COLO829 (cell line): ENCODE data around the gene MYH9.
"Not testable (repeated sequence)": the region's sequence is repeated elsewhere in the genome, so short reads cannot be mapped to it uniquely, and the experiment has no call there.

Experiments
- DNase-seq: peaks from one replicate; pipeline ENCODE4 v3.0.0; 2012; ENCODE audit warnings: low spot score

Gene MYH9

GRCh38 chr22:36291831-36292740 lies 95.7 kb downstream of the MYH9 start:
- DNase-seq: no peak

DNA sequence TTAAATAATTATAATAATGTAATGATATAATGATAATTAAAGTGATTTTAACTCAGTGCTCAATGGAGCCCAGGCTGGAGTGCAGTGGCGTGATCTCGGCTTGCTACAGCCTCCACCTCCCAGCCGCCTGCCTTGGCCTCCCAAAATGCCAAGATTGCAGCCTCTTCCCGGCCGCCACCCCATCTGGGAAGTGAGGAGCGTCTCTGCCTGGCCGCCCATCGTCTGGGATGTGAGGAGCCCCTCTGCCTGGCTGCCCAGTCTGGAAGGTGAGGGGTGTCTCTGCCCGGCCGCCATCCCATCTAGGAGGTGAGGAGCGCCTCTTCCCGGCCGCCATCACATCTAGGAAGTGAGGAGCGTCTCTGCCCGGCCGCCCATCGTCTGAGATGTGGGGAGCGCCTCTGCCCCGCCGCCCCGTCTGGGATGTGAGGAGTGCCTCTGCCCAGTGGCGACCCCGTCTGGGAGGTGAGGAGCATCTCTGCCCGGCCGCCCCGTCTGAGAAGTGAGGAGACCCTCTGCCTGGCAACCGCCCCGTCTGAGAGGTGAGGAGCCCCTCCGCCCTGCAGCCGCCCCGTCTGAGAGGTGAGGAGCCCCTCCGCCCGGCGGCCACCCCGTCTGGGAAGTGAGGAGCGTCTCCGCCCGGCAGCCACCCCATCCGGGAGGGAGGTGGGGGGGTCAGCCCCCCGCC lies 97.2 kb downstream of the MYH9 start:
- DNase-seq: not testable (repeated sequence)

DNA sequence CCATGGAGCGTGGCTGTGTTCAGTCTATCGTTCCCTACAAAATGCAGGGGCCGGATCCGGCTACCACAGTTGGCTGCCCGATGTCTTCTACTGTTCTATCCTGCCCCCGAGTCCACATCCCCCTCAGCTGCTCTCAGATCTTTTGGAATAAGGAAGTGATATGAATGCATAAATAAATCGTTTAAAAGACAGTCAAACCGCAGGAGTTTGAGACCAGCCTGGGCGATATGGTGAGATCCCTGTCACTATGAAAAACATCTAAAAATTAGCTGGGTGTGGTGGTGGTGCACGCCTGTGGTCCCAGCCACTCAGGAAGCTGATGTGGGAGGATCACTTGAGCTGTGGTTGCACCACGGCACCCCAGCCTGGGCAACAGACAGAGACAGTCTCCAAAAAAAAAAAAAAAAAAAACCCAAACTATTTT lies 97.8 kb downstream of the MYH9 start:
- DNase-seq: not testable (repeated sequence)

DNA sequence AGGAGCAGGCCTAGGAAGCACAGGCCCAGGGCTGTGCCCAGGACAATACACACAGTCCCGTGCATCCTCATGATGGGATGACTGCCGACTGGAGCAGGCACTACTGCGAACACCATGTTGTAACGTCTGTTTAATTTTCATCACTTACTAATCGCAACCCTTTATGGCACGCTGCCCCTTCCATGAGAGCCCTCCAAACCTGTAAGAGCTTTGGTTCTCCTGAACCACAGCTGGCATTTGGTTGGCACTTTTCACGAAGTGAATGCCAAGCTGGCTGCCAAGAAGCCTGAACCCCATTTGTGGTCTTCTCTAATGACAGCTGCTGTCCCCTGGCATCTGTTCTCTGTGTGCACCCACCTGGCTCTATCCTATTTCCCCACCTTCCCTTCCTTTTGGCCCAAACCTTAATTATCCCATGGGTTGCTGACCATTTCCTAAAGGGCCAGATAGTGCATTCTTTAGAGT lies 98.3 kb downstream of the MYH9 start:
- no peak for DNase-seq

DNA sequence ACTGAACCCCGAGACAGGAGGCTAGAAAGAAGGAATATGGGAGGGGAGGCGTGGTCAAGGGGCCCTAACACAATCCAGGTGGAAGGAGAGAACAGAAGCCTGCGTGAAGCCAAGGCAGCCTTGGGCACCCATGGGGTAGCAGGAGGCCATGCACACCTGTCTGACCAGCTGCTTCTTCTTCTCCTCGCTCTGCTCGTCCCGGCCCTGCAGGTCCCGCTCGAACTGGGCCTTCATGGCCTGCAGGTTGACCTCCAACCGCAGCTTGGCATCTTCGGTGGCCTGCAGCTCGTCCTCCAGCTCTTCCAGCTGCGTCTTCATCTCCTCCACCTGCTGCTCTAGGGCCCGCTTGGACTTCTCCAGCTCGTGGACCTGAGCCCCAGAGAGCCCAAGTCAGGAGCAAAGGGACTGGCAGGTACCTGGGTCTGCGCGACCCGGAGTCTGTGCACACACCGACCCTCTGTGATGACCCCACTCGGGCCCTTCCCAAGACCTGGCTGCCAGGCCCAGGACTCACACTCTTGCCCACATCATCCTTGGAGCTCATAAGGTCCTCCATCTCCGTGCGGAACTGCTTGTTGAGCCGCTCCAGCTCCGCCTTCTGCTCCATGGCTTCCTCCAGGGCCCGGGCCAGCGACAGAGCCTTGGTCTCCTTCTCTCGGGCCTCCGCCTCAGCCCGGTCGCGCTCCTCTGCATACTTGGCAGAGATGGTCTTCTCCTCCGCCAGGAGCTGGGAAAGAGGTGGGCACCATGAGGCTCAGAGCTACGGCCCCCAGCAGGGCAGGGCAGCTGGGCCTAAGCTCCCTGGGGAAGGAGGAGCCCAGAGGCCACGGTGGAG lies 99.0 kb downstream of the MYH9 start:
- no peak for DNase-seq

GRCh38 chr22:36287881-36288515 lies 99.8 kb downstream of the MYH9 start:
- no peak for DNase-seq

DNA sequence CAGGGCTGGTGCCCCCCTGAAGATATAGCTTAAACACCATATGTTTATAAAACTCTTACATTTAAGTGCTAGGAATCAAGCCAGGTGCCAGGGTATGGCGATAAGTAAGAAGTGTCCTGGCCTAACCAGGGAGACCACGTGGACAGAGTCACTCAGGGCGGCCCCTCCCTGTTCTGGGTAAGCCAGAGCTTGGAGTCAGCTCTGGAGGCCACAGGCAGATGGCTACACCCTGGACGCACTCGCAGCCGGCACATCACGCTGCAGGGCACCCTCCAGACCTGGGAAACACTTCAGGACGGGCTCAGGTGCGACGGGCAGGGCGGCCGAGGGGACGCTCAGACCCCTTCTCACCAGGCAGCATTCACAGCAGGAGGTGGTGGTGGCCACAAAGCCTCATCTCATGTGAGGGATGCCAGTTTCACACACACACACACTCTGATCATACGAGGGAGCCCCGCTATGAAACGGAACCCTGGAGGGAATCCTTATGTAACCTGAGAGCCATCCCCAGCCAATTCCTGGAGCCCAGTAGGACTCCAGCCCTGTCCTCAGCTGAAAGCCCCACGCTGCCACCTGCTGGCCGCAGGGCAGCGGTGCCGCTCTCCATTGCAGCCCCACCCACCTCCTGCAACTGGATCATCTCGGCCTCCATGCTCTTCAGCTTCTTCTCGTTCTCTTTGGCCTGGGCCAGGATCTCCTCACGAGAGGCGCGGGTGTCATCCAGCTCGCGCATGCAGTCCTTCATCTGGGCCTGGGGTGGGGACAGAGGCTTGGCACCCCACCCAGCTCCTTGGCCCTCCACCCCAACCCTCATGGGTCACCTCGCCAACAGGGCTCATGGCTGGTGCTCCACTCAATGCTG lies 101.4 kb downstream of the MYH9 start:
- peak; percentile 86 for DNase-seq

GRCh38 chr22:36285545-36285944 lies 102.2 kb downstream of the MYH9 start:
- no peak for DNase-seq

DNA sequence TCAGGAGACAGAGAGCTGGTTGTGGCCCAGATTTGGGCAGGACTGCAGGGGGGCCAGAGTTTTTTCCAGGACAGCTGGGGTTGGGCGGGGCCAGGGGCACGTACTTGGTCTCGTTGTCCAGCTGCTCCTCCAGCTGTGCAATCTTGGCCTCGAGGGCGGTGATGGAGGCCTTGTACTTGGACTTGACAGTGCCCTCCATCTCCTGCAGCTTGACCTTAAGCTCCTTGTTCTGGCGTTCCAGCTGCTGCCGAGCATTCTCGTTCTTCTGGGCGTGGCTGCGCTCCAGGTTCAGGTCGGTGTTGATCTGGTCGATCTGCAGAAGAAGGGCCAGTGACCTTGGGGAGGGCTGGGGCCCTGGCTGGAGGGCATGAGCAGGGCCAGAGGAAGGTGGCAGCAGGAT lies 102.8 kb downstream of the MYH9 start:
- no peak for DNase-seq

DNA sequence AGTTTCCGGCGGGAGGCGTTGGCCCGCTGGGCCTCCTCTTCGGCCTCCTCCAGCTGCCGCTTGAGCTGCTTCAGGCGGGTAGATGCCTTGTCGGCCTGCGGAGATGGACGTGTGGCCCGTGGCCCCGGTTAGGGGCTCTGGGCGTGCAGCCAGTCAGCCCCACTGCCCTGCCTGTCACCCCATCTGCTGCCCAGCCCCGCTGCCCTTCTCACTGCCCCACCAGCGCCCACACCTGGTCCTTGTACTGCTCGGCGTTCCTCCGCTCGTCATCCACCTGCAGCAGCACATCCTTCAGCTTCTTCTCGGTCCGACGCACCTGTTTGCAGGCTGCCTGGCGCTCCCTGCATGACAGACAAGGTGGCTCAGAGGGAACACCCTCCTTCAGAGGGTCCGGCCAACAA lies 103.6 kb downstream of the MYH9 start:
- no peak for DNase-seq

DNA sequence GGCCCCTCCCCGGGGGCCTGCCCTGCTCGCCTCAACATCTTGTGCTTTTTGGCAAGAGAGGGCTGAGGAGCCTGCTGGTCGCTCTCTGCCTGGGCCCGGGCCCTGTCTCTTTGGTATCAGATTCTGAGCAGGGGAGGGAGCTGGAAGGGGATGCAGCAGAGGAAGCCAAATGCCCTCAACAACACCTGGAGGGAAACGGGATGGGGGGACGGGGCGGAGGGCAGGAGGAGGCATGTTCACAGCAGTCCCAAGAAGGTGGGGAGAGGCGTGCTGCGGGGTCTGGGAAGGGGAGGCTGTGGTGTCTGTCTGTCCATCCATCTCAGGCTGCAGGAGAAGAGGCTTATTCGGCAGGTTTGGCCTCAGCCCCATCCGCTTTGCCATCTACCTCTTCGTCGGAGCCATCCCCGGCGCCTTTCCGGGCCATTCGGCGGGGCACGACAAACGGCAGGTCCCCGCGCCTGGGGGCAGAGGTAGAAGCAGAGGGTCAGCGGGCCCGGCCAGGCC lies 105.4 kb downstream of the MYH9 start:
- no peak for DNase-seq

GRCh38 chr22:36281781-36282327 lies 105.9 kb downstream of the MYH9 start:
- no peak for DNase-seq

DNA sequence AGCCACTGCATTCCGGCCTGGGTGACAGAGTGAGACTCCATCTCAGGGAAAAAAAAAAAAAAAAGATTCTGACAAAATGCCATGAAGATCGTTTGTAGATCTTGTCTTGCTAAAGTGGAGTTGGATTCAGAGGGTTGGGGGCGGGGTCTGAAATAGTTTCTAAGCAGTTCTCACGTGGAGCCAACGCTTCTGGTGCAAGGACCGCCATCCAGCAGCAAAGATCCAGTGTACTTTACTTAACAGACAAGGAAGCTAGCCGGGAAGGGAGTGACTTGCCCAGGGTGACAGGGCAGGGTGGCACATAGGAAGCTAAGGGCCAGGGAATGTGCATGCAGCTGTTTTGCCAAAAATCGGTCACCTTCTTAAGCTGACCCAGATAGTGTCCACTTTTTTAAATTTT lies 107.4 kb downstream of the MYH9 start:
- DNase-seq: no peak

- DNase-seq: no peak
These were observed 108.5 kb downstream of the MYH9 start for GRCh38 chr22:36279219-36279666.

GRCh38 chr22:36277482-36278291 lies 110.1 kb downstream of the MYH9 start:
- peak; percentile 50 for DNase-seq

- no peak for DNase-seq
These were observed 113.2 kb downstream of the MYH9 start for GRCh38 chr22:36274531-36274930.

GRCh38 chr22:36271951-36272350 lies 115.8 kb downstream of the MYH9 start:
- not testable (repeated sequence) for DNase-seq

DNA sequence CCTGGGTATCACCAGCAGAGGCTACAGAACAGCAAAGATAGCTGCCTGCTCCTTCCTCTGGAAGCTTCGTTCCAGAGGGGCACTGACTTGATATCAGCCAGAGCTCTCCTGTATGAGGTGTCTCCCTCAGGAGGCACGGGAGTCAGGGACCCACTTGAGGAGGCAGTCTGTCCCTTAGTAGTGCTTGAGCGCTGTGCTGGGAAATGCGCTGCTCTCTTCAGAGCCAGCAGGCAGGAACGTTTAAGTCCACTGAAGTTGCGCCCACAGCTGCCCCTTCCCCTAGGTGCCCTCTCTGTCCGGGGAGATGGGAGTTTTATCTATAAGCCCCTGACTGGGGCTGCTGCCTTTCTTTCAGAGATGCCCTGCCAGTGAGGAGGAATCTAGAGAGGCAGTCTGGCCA lies 116.5 kb downstream of the MYH9 start:
- DNase-seq: not testable (repeated sequence)

GRCh38 chr22:36267896-36268485 lies 119.8 kb downstream of the MYH9 start:
- DNase-seq: no peak
